ENCODE data around the gene FNDC3B.
"Not testable (repeated sequence)": the region's sequence is repeated elsewhere in the genome, so short reads cannot be mapped to it uniquely, and the experiment has no call there.

Gene FNDC3B

GRCh38 chr3:172034786-172035685, 4.3 kb upstream of the FNDC3B start:
- no peak for DNase-seq

- no peak for DNase-seq
Measured at GRCh38 chr3:172036541-172037215, 2.7 kb upstream of the FNDC3B start.

DNA sequence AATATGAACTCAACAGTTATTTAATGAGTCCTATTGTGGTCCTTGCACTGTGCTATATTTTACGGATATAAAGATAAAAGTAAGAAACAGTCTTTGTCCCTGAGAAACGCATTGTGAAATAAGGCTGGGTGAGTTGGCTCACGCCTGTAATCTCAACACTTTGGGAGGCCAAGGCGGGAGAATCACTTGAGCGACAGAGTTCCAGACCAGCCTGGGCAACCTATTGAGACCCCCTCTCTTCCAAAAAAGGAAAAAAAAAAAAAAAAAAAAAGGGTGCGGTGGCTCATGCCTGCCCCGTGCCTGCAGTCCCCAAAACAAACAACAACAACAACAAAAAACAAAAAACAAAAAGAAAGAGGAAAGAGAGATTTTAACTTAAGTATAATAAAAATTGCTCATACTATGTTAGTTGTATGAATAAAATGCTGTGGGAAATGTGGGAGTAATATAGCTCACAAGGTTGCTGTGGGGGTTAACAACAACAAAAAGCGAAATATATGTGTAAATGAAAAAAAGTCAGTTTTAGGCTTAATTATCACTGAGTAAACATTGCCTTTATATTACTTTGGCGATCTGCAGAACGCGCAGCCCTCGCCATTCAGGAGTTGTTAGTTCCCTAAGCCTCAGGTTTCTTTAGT, 461 bp upstream of the FNDC3B start:
- DNase-seq = no peak

GRCh38 chr3:172040078-172040980, 951 bp downstream of the FNDC3B start:
- DNase-seq = peak; percentile 12

- DNase-seq = no peak
Measured at GRCh38 chr3:172040981-172041963, 1.9 kb downstream of the FNDC3B start.

- DNase-seq = no peak
Measured at GRCh38 chr3:172042136-172042662, 2.8 kb downstream of the FNDC3B start.

- not testable (repeated sequence) for DNase-seq
Measured at GRCh38 chr3:172042663-172043179, 3.3 kb downstream of the FNDC3B start.

DNA sequence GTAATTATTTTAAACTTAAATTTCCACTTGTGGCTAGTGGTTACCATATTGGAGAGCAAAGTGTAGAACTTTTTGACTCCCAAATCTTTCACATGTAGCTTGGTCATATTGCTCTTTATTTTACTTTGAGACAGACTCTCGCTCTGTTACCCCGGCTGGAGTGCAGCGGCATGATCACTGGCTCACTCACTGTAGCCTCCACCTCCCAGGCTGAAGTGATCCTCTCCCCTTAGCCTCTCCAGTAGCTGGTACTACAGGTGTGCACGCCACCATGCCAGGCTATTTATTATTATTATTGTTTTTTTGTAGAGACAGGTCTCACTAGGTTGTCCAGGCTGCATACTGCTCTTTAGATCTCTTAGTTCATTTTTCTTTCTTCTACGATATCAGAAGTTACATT, 3.9 kb downstream of the FNDC3B start:
- no peak for DNase-seq

GRCh38 chr3:172043766-172044165, 4.4 kb downstream of the FNDC3B start:
- no peak for DNase-seq

DNA sequence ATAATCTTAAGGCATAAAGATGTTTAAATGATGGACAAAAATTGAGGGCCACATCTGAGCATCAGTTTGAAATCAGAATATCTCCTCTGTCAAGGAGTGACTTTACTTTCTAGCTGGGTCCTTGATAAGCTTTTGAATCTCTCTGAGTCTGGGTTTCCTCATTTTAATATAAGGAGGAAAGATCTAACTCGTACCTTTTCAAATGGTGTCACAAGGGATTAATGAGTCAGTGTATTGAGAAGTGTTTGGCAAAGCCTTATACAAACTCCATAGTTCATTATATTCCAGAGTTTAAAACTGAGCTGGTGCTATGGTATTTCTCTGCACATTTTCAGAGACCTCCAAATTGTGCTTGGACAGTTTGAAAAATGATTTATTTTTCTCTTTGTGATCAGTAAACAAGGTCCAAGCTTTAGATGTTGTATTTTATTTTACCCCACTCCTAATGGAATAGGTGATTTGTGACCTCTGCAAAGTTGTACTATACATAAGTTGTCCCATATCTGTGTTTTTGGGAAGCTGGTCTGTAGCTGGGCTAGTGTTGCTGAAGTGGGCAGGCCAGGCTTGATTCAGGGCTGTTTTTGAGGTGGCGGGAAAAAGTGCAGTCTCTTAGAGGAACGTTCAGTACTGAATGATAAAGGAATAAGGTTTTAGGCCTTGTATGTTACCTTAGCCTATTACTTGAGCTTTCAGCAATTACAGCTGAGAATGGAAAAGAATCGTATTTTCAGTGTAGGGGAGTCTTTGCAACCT, 5.6 kb downstream of the FNDC3B start:
- DNase-seq = no peak

DNA sequence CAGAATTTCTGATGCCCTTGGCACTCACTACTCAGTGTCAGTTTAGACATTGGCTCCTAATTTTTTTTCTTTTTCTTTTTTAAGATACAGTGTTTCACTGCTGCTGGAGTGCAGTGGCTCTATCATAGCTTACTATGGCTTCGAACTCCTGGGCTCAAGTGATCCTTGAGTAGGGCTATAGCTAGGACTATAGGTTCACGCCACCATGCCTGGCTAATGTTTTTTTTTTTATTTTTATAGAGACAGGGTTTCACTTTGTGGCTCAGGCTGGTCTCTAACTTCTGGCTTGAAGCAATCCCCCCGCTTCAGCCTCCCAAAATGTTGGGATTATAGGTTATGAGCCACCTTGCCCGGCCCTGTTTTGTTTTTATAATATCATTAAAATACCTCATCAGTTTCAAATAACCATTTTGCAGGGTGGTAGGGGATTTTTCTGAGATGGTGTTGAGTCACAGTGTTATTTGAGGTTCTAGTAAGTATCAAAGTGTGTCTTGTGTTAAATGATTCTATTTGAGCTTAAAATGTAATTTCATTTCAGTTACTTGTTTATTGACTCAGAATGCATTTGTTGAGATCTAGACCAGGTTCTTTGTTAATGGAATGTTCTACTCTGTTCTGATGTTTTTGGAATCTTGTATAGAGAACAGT, 7.0 kb downstream of the FNDC3B start:
- DNase-seq = no peak

GRCh38 chr3:172047567-172048115, 8.3 kb downstream of the FNDC3B start:
- no peak for DNase-seq

DNA sequence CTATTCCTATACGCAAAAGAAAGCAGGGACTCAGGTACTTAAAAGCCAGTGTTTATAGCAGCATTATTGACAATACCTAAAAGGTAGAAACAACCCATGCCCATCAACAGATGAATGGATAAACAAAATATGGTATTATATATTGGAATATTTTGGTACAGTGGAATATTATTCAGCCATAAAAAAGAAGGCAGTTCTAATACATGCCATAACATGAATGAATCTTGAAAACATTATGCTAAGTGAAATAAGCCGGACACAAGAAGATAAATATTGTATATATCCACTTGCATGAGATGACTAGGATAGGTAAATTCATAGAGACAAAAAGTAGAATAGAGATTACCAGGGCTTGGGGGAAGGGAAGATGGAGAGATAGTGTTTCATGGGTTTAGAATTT, 9.2 kb downstream of the FNDC3B start:
- DNase-seq = no peak

GRCh38 chr3:172051310-172051956, 12.1 kb downstream of the FNDC3B start:
- no peak for DNase-seq

- DNase-seq = no peak
Measured at GRCh38 chr3:172051957-172052354, 12.6 kb downstream of the FNDC3B start.

GRCh38 chr3:172052405-172052804, 13.0 kb downstream of the FNDC3B start:
- DNase-seq = no peak

DNA sequence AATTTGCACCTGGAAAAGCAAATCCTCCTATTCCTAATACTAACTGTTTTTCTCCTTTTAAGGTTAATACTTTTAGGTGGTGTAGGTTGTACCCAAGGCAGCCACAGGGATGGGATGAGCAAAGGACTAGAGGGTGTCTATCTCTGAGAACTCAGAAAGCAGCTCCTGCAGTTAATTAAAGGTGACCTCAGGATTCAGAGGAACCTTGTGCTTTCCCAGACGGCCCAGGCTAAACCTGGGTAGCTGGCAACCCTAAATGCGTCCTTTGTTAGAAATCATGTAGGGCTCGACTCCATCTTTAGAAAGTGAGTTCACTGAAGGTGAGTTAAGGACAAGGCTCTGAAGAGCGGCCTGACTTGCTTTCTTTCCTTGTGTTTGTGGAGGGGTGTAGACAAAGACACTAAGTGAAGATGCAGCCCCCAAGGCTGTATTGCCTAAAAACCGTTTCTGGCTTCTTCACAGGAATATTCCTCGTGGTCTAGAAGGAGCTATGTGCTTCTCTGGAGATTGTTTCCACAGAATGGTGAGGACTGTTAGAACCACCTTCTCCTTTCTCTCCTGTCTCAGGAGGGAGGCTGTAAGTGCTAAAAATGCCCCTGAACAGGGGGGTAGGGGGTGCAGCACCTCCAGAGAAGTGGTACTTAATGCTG, 14.9 kb downstream of the FNDC3B start:
- no peak for DNase-seq

GRCh38 chr3:172056416-172056815, 17.0 kb downstream of the FNDC3B start:
- no peak for DNase-seq
